ENCODE results near the gene FMC1.

DNA sequence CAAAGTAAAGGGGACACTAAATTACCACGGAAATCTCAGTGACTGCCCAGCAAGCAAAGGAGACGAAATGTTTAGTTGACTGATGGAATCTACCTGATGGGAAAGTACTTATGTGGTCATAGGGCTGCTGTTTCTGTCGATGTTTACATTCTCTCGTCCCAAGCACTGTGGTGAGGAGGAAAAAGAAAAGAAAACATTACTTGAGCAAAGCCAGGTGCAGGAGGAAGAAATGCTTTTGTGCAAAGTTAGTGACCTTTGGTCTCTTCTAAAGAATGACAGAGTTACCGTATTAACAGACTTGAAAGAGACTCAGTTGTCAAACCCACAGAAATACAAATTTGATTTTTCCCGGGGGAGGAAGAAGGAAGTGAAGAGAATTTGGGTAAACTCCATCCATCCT lies 43.3 kb upstream of the FMC1 start:
- no peak for TF ChIP-seq CTCF (IDR thresholded peaks at IDR 0.05; ENCODE audit: borderline replicate concordance, extremely low read depth, low read length, poor library complexity, severe bottlenecking)
- TF ChIP-seq EZH2 (IDR thresholded peaks at IDR 0.05; ENCODE audit: borderline replicate concordance, low read depth, low read length, severe bottlenecking): no peak
